ENCODE data around the gene TASP1.
"Not testable (repeated sequence)": the region's sequence is repeated elsewhere in the genome, so short reads cannot be mapped to it uniquely, and the experiment has no call there.

The TASP1 gene

GRCh38 chr20:13638496-13639149, at the start of gene TASP1:
Gene TASP1 (minus strand): TSS chr20:13638932. CDS start chr20:13630078, 8,854 bp downstream.
- peak; percentile 93 for DNase-seq
- in situ Hi-C loops (cut with HindIII; ENCODE audit: low pct_ligation_motif_present, low pct_unique_long_range_greater_than_20kb, low sequenced_read_pairs) = no loop called here

GRCh38 chr20:13687815-13688214, 49.1 kb upstream of the TASP1 start:
- in situ Hi-C loops (cut with HindIII; ENCODE audit: low pct_ligation_motif_present, low pct_unique_long_range_greater_than_20kb, low sequenced_read_pairs) = no loop called here
- DNase-seq = no peak

- no peak for DNase-seq
- in situ Hi-C loops (cut with HindIII; ENCODE audit: low pct_ligation_motif_present, low pct_unique_long_range_greater_than_20kb, low sequenced_read_pairs) = no loop called here
Observed at GRCh38 chr20:13685623-13686022, 46.9 kb upstream of the TASP1 start.

- no peak for DNase-seq
- in situ Hi-C loops (cut with HindIII; ENCODE audit: low pct_ligation_motif_present, low pct_unique_long_range_greater_than_20kb, low sequenced_read_pairs) = no loop called here
Observed at GRCh38 chr20:13684566-13685222, 46.0 kb upstream of the TASP1 start.

GRCh38 chr20:13683833-13684232, 45.1 kb upstream of the TASP1 start:
- in situ Hi-C loops (cut with HindIII; ENCODE audit: low pct_ligation_motif_present, low pct_unique_long_range_greater_than_20kb, low sequenced_read_pairs) = no loop called here
- no peak for DNase-seq

- no peak for DNase-seq
Observed at GRCh38 chr20:13681248-13682125, 42.8 kb upstream of the TASP1 start.

GRCh38 chr20:13678944-13679343, 40.2 kb upstream of the TASP1 start:
- DNase-seq = no peak

More at GRCh38 chr20:13681248-13682125, 42.8 kb upstream of the TASP1 start:
- in situ Hi-C loops (cut with HindIII; ENCODE audit: low pct_ligation_motif_present, low pct_unique_long_range_greater_than_20kb, low sequenced_read_pairs) = no loop called here

GRCh38 chr20:13677241-13677640, 38.5 kb upstream of the TASP1 start:
- DNase-seq = no peak
- in situ Hi-C loops (cut with HindIII; ENCODE audit: low pct_ligation_motif_present, low pct_unique_long_range_greater_than_20kb, low sequenced_read_pairs) = no loop called here

More at GRCh38 chr20:13678944-13679343, 40.2 kb upstream of the TASP1 start:
- in situ Hi-C loops (cut with HindIII; ENCODE audit: low pct_ligation_motif_present, low pct_unique_long_range_greater_than_20kb, low sequenced_read_pairs) = no loop called here

- DNase-seq = no peak
- in situ Hi-C loops (cut with HindIII; ENCODE audit: low pct_ligation_motif_present, low pct_unique_long_range_greater_than_20kb, low sequenced_read_pairs) = no loop called here
Observed at GRCh38 chr20:13676682-13677081, 38.0 kb upstream of the TASP1 start.

- no peak for DNase-seq
- in situ Hi-C loops (cut with HindIII; ENCODE audit: low pct_ligation_motif_present, low pct_unique_long_range_greater_than_20kb, low sequenced_read_pairs) = no loop called here
Observed at GRCh38 chr20:13672690-13673089, 34.0 kb upstream of the TASP1 start.

GRCh38 chr20:13671916-13672378, 33.2 kb upstream of the TASP1 start:
- in situ Hi-C loops (cut with HindIII; ENCODE audit: low pct_ligation_motif_present, low pct_unique_long_range_greater_than_20kb, low sequenced_read_pairs) = no loop called here
- DNase-seq = no peak

- no peak for DNase-seq
- in situ Hi-C loops (cut with HindIII; ENCODE audit: low pct_ligation_motif_present, low pct_unique_long_range_greater_than_20kb, low sequenced_read_pairs) = no loop called here
Observed at GRCh38 chr20:13671512-13671911, 32.8 kb upstream of the TASP1 start.

- in situ Hi-C loops (cut with HindIII; ENCODE audit: low pct_ligation_motif_present, low pct_unique_long_range_greater_than_20kb, low sequenced_read_pairs) = no loop called here
- no peak for DNase-seq
Observed at GRCh38 chr20:13670160-13670559, 31.4 kb upstream of the TASP1 start.

- in situ Hi-C loops (cut with HindIII; ENCODE audit: low pct_ligation_motif_present, low pct_unique_long_range_greater_than_20kb, low sequenced_read_pairs) = no loop called here
- no peak for DNase-seq
Observed at GRCh38 chr20:13665709-13666395, 27.1 kb upstream of the TASP1 start.

- DNase-seq = no peak
- in situ Hi-C loops (cut with HindIII; ENCODE audit: low pct_ligation_motif_present, low pct_unique_long_range_greater_than_20kb, low sequenced_read_pairs) = no loop called here
Observed at GRCh38 chr20:13661070-13661685, 22.4 kb upstream of the TASP1 start.

GRCh38 chr20:13659288-13659687, 20.6 kb upstream of the TASP1 start:
- in situ Hi-C loops (cut with HindIII; ENCODE audit: low pct_ligation_motif_present, low pct_unique_long_range_greater_than_20kb, low sequenced_read_pairs) = no loop called here
- DNase-seq = no peak

- in situ Hi-C loops (cut with HindIII; ENCODE audit: low pct_ligation_motif_present, low pct_unique_long_range_greater_than_20kb, low sequenced_read_pairs); DNase-seq: not testable (repeated sequence)
Observed at GRCh38 chr20:13658060-13658459, 19.3 kb upstream of the TASP1 start.

GRCh38 chr20:13656721-13657368, 18.1 kb upstream of the TASP1 start:
- DNase-seq = no peak
- in situ Hi-C loops (cut with HindIII; ENCODE audit: low pct_ligation_motif_present, low pct_unique_long_range_greater_than_20kb, low sequenced_read_pairs) = no loop called here

Measured in ACHN (cell line).